Measurements from ENCODE around the gene ABCB10.
"Not testable (repeated sequence)": the region's sequence is repeated elsewhere in the genome, so short reads cannot be mapped to it uniquely, and the experiment has no call there.

DNA sequence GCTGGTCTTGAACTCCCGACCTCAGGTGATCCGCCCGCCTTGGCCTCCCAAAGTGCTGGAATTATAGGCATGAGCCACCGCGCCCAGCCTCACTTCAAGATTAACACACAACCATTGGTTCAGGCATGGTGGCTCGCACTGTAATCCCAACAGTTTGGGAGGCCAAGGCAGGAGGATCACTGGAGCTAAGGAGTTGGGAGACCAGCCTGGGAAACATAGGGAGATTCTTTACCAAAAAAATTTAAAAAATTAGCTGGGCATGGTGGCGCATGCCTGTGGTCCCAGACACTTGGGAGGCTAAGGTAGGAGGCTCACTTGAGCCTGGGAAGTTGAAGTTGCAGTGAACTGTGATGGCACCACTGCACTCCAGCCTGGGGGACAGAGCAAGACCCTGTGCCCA, 37.4 kb upstream of the ABCB10 start:
- TF ChIP-seq POLR2AphosphoS5, POLR2A (IDR thresholded peaks at IDR 0.05): not testable (repeated sequence)
